Pons (tissue), 1 donor: ENCODE data around the gene CYP2A7.
"Not testable (repeated sequence)": the region's sequence is repeated elsewhere in the genome, so short reads cannot be mapped to it uniquely, and the experiment has no call there.

Experiments used
- DNase-seq: peaks from one replicate; pipeline ENCODE4 v3.0.0-alpha.2; 2016; ENCODE audit warnings: low spot score

Gene CYP2A7

GRCh38 chr19:40896843-40897789, 15.1 kb upstream of the CYP2A7 start:
- DNase-seq = not testable (repeated sequence)

GRCh38 chr19:40896418-40896796, 14.4 kb upstream of the CYP2A7 start:
- no peak for DNase-seq

DNA sequence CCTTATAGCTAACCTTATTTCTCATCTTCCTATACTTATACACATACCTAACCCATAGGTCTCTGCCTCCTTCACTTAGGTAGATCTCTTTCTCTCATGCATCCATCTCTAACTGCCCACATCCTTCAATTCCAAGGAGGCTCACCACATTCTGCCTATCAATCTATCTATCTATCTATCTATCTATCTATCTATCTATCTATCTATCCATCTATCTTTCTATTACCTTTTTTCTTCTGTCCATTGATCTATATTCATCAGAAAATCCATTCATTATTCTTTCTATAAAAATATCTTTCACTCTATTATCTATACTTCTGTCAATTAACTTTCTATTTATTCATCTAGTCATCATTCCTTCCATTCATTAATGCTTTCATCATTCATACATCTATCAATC, 11.1 kb upstream of the CYP2A7 start:
- no peak for DNase-seq

- no peak for DNase-seq
Observed at GRCh38 chr19:40889366-40889765, 7.3 kb upstream of the CYP2A7 start.

DNA sequence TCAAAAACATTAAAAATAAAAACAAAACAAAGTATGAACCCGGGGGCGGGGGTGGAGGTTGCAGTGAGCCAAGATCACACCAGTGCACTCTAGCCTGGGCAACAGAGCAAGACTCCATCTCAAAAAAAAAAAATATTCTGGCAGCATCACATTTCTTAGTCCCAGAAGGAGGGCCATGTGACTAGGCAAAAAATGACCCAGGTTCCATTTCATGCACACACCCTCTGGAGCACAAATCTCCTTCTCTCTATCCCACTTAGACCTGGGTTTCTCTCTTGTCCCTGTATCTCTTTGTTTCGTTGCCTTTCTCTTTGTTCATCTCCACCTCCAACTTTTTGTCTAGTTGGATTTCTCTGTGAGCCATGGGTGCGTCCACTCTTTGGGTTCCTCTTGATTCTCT, 6.2 kb upstream of the CYP2A7 start:
- DNase-seq = no peak

GRCh38 chr19:40884187-40884931, 2.3 kb upstream of the CYP2A7 start:
- DNase-seq = not testable (repeated sequence)

DNA sequence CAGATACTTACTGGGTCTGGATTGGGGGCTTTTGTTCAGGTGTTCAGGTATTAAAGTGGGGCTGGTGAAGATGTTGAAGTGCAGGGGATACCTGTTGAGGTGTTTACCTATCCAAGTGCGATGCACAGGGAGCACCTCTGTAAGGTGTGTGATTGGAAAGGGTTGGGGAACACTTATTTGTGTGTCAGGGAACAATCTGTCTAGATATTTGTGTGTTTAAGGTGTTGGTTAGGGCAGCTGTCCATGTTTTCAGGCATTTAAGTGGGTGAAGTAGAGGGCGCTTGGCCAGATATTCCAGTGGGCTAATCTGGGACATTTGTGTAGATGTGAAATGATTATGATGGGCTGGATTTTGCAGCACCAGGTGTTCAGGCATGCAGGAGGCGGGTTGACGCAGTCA, 2.7 kb downstream of the CYP2A7 start:
- not testable (repeated sequence) for DNase-seq

DNA sequence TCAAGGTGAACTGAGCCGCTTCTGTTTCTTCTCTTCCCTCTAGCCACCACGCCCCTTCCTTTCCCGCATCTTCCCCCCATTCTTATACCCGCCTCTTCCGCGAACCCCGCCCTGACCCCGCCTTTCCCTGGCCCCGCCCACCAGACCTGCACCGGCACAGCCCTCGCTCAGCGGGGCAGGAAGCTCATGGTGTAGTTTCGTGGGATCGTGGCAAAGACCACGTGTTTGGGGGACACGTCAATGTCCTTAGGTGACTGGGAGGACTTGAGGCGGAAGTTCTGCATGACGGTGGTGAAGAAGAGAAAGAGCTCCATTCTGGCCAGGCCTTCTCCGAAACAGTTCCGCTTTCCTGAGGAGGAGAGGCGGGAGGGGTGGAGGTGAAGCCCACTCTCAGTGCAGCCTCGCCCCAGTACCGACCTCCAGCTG, 6.5 kb downstream of the CYP2A7 start:
- DNase-seq = not testable (repeated sequence)

DNA sequence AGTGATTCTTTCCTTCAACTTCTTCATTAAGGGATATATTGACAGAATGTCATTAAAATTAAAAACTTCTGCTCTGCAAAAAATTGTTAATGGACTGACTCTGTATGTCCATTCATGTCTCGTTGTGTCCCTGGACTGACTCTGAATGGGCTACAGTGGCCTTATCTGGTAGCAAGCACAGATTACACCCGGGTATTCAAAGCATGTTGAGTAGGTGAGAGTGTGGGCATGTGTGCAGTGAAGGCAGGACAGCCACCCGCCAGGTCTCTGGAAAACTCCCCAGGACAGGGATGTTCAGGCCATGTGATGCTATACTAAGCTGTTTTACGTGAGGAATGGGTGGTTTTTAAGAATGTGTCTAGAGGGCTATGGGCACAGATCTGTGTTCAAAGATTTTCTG, 7.2 kb downstream of the CYP2A7 start:
- DNase-seq = not testable (repeated sequence)

- DNase-seq = not testable (repeated sequence)
Observed at GRCh38 chr19:40873873-40874272, 8.2 kb downstream of the CYP2A7 start.

GRCh38 chr19:40872209-40872608, 9.8 kb downstream of the CYP2A7 start:
- no peak for DNase-seq

DNA sequence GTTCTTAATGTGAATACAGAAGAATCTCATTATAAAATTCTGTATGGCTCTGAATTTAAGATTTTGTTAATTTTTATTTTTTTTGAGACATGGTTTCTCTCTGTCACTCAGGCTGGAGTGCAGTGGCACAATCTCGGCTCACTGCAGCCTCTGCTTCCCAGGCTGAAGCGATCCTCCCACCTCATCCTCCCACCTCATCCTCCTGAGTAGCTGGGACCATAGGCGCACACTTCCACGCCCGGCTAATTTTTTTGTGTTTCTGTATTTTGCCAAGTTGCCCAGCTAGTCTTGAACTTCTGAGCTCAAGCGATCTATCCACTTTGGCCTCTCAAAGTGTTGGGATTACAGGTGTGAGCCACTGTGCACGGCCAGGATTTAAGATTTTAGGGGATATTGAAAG, 14.3 kb downstream of the CYP2A7 start:
- no peak for DNase-seq

DNA sequence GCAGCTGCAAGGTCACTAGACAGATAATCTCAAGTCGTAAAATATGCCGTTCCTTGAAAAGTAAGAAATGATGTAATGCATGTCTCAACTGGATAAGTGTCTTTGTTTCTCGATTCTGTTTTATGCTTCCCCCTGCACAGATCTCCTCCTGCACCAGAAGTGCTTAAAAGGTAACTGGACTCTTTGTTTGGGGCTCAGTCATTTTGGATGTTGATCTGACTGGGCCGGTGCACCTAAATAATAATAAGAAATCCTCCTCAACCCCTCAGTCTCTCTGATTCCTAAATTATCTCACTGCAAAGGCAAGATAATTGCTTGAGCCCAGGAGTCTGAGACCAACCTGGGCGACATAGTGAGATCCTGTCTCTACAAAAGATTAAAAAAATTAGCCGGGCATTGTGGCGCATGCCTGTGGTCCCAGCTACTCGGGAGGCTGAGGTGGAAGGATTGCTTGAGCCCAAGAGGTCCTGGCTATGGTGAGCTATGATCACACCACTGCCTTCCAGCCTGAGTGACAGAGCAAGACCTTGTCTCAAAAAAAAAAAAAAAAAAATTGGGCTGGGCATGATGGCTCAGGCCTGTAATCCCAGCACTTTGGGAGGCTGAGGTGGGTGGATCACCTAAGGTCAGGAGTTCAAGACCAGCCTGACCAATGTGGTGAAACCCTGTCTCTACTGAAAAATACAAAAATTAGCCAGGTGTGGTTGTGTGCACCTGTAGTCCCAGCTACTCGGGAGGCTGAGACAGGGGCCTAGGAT, 17.1 kb downstream of the CYP2A7 start:
- not testable (repeated sequence) for DNase-seq

- no peak for DNase-seq
Observed at GRCh38 chr19:40862785-40863184, 19.2 kb downstream of the CYP2A7 start.

DNA sequence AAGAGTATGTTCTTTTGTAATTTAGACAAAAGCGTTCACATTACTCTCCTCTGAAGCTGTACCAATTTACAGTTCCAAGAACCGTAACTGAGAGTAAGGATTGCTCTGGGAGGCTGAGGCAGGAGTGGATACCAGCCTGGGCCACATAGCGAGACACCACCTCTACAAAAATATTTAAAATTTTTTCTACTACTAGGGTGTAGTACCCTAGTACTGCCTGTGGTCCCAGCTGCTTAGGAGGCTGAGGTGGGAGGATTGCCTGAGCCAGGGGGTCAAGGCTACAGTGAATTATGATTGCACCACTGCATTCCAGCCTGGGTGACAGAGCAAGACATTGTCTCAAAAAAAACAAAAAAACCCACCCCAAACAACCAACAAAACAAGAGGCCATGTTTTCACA, 19.7 kb downstream of the CYP2A7 start:
- no peak for DNase-seq

GRCh38 chr19:40858109-40858508, 23.9 kb downstream of the CYP2A7 start:
- no peak for DNase-seq

- DNase-seq = not testable (repeated sequence)
Observed at GRCh38 chr19:40852467-40853152, 29.4 kb downstream of the CYP2A7 start.

DNA sequence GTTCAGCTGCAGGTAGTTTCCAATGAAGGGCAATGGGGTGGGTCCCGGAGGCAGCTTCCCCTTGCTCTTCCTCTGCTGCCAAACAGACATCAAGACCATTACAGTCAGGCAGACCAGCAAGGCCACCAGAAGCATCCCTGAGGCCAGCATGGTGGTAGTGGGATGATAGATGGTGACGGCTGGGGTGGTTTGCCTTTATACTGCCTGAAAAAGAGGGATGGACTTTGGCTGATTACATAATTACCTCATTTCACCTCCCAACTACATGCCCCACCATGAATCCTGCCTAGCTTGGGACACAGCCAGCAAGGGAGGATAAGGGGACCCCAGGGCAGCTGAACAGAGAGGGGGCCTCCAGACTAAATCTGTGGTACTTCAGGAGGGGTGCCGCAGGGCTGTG, 31.8 kb downstream of the CYP2A7 start, which contains the start of gene CYP2A6:
TSS of gene CYP2A6 (minus strand) at position 171 of the 400 bp plus-strand sequence. CDS start at position 150, 21 bp downstream.
- not testable (repeated sequence) for DNase-seq

DNA sequence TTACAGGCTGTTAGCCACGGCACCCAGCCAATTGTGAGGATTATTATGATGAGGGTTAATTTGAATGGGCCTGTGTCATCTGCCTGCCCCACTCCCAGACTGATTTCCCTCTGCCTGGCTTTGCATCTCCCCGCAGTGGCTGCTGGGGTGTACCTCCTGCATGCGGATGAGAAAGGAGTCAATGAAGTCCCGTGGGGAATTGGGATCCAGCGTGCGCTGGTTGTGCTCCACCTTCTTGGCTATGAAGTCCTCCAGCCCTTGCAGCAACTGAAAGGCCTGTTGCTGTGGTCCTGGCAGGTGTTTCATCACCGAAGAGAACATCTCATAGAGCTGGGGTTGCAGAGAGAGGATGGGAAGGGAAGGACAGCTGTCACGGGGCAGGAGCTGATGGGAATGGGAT, 35.3 kb downstream of the CYP2A7 start:
- not testable (repeated sequence) for DNase-seq

DNA sequence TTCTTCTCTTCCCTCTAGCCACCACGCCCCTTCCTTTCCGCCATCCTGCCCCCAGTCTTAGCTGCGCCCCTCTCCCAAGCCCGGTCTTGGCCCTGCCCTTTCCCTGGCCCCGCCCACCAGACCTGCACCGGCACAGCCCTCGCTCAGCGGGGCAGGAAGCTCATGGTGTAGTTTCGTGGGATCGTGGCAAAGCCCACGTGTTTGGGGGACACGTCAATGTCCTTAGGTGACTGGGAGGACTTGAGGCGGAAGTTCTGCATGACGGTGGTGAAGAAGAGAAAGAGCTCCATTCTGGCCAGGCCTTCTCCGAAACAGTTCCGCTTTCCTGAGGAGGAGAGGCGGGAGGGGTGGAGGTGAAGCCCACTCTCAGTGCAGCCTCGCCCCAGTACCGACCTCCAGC, 38.4 kb downstream of the CYP2A7 start:
- DNase-seq = not testable (repeated sequence)

GRCh38 chr19:40842997-40843652, 38.9 kb downstream of the CYP2A7 start:
- not testable (repeated sequence) for DNase-seq
